Testis (tissue), 2 donors: ENCODE results near the gene MTCL3.
A peak's percentile ranks its signal among the peaks of the same experiment; 100 is the strongest.

Experiments used
- DNase-seq: peaks from one replicate; pipeline ENCODE4 v3.0.0-alpha.2; 2019
- H3K27ac ChIP-seq, 2 donors: fragments of 200-600 bp; sonication (generic); one replicate each; pipeline ENCODE4 v1.5.1; 2019
- H3K27me3 ChIP-seq: fragments of 200-600 bp; sonication (generic); one replicate; pipeline ENCODE4 v1.5.1; 2019
- H3K36me3 ChIP-seq: fragments of 200-600 bp; sonication (generic); one replicate; pipeline ENCODE4 v1.5.1; 2017; ENCODE audit warnings: low read depth; ENCODE audit errors: missing control alignments
- H3K4me1 ChIP-seq: fragments of 200-600 bp; sonication (generic); one replicate; pipeline ENCODE4 v1.5.1; 2019
- H3K4me3 ChIP-seq, 2 donors: fragments of 200-600 bp; sonication (generic); one replicate each; pipeline ENCODE4 v1.5.1; 2017 to 2019
- H3K9me3 ChIP-seq: fragments of 200-600 bp; sonication (generic); one replicate; pipeline ENCODE4 v1.5.1; 2017
- CTCF ChIP-seq, 3 experiments: fragments of 450-650 bp in 2 of 3; fragments of 200-600 bp in 1 of 3; sonication (generic) in 1 of 3; IDR thresholded peaks; one replicate each; pipeline ENCODE4 v1.5.1; 2016 to 2019; ENCODE audit warnings: antibody characterized with exemption in 3 of 3, mild to moderate bottlenecking in 2 of 3, moderate library complexity in 1 of 3
- POLR2A ChIP-seq: fragments of 450-650 bp; IDR thresholded peaks from one replicate; pipeline ENCODE4 v1.6.1; 2017; ENCODE audit warnings: antibody characterized with exemption, mild to moderate bottlenecking, moderate library complexity
- WGBS, 2 donors: methylation state at CpG; one replicate each; pipeline ENCODE4 v1.1.5; 2018; 5-methylcytosine and 5-hydroxymethylcytosine counted together
- intact Hi-C: fragments of 100-400 bp; cut with DNase I; formaldehyde crosslinking; loops from one replicate; pipeline ENCODE4 v1.15.1; 2023; ENCODE audit warnings: low total_unique reads

The MTCL3 gene

GRCh38 chr6:127539272-127539671, 20.1 kb upstream of the MTCL3 start:
- no peak overlapping the region for H3K27ac ChIP-seq
- no peak overlapping the region for H3K4me3 ChIP-seq
- H3K27me3 ChIP-seq: no peaks in the 10 kb centered on the region
- 34 to 41% methylated on average over 2 of the region's 2 CpGs for WGBS, 2 donors
- intact Hi-C loops: loop anchor here (10.0 kb wide), 1 partner anchor 74 kb away; no protein-coding TSS in a partner anchor
- no peak for DNase-seq
- TF ChIP-seq POLR2A (no peak), CTCF (IDR thresholded peaks at IDR 0.05) (peak in 1 of 3 experiments; percentile 34)
- H3K4me1 ChIP-seq: no peaks in the 10 kb centered on the region
- no peaks in the 10 kb centered on the region for H3K36me3 ChIP-seq
- no peaks in the 10 kb centered on the region for H3K9me3 ChIP-seq

- Histone ChIP-seq H3K36me3 (no peaks in the 10 kb centered on the region), H3K4me1 (no peaks in the 10 kb centered on the region), H3K4me3 (no peak overlapping the region), H3K9me3 (no peaks in the 10 kb centered on the region), H3K27ac (no peak overlapping the region), H3K27me3 (no peaks in the 10 kb centered on the region)
- no peak for DNase-seq
- 59 to 74% methylated on average over 2 of the region's 2 CpGs for WGBS, 2 donors
- intact Hi-C loops: loop anchor here (10.0 kb wide), 1 partner anchor 74 kb away; no protein-coding TSS in a partner anchor
- TF ChIP-seq CTCF (IDR thresholded peaks at IDR 0.05) (no peak), POLR2A (no peak)
Measured at GRCh38 chr6:127538750-127539264, 19.7 kb upstream of the MTCL3 start.

- Histone ChIP-seq H3K9me3 (no peaks in the 10 kb centered on the region), H3K4me3 (no peak overlapping the region), H3K36me3 (no peaks in the 10 kb centered on the region), H3K27ac (no peak overlapping the region), H3K4me1 (no peaks in the 10 kb centered on the region), H3K27me3 (no peaks in the 10 kb centered on the region)
- TF ChIP-seq POLR2A (no peak), CTCF (IDR thresholded peaks at IDR 0.05) (no peak)
- WGBS, 2 donors: 77 to 82% methylated on average over 3 of the region's 3 CpGs
- intact Hi-C loops: loop anchor here (10.0 kb wide), 1 partner anchor 69 kb away; no protein-coding TSS in a partner anchor
- DNase-seq: no peak
Measured at GRCh38 chr6:127533736-127534135, 14.6 kb upstream of the MTCL3 start.

GRCh38 chr6:127533011-127533410, 13.9 kb upstream of the MTCL3 start:
- TF ChIP-seq POLR2A (no peak), CTCF (IDR thresholded peaks at IDR 0.05) (no peak)
- Histone ChIP-seq H3K9me3 (no peaks in the 10 kb centered on the region), H3K27me3 (no peaks in the 10 kb centered on the region), H3K4me3 (no peak overlapping the region), H3K4me1 (no peaks in the 10 kb centered on the region), H3K27ac (no peak overlapping the region), H3K36me3 (no peaks in the 10 kb centered on the region)
- WGBS, 2 donors: 90 to 100% methylated on average over 1 of the region's 1 CpG
- DNase-seq: no peak
- intact Hi-C loops: loop anchor here (10.0 kb wide), 1 partner anchor 68 kb away; no protein-coding TSS in a partner anchor

- H3K4me1 ChIP-seq: no peaks in the 10 kb centered on the region
- H3K36me3 ChIP-seq: no peaks in the 10 kb centered on the region
- H3K27ac ChIP-seq: no peak overlapping the region
- TF ChIP-seq POLR2A: no peak
- no peak for TF ChIP-seq CTCF (IDR thresholded peaks at IDR 0.05)
- H3K27me3 ChIP-seq: no peaks in the 10 kb centered on the region
- DNase-seq: no peak
- WGBS, 2 donors: 70 to 87% methylated on average over 1 of the region's 1 CpG
- H3K4me3 ChIP-seq: no peak overlapping the region
- no peaks in the 10 kb centered on the region for H3K9me3 ChIP-seq
- intact Hi-C loops: no loop called here
Measured at GRCh38 chr6:127522714-127523113, 3.6 kb upstream of the MTCL3 start.
